Fibroblast of the conjunctiva (primary cell): ENCODE measurements around the gene FAM118B.

Experiments
- DNase-seq: peaks from one replicate; pipeline ENCODE4 v3.0.0-alpha.2; 2010; ENCODE audit warnings: low read depth

FAM118B gene

GRCh38 chr11:126311401-126312291, 100.1 kb downstream of the FAM118B start:
- no peak for DNase-seq
